Thoracic aorta (tissue), 2 donors: ENCODE data around the gene NINJ2. TPM values are rescaled to one million over a fixed set of nuclear protein-coding genes. Genes with fewer than 3 reads are reported as not detected.

Experiments used
- ATAC-seq: fragments of 150-250 bp; one replicate; pipeline ENCODE4 v1.8.0; 2017; ENCODE audit warnings: low read depth; ENCODE audit not compliant: insufficient number of reproducible peaks, low FRiP score
- DNase-seq: peaks from one replicate; pipeline ENCODE4 v3.0.0-alpha.2; 2020; ENCODE audit warnings: low spot score
- H3K27ac ChIP-seq, 2 donors: fragments of 200-600 bp; sonication (generic); 1 replicate in 1 of 2; 2 replicates in 1 of 2; pipeline ENCODE4 v1.5.1; 2016; ENCODE audit warnings: mild to moderate bottlenecking in 2 of 2, moderate library complexity in 2 of 2
- H3K27me3 ChIP-seq: fragments of 200-600 bp; sonication (generic); replicated peaks from 2 replicates; pipeline ENCODE4 v1.6.0; 2016; ENCODE audit warnings: mild to moderate bottlenecking; ENCODE audit not compliant: insufficient read depth
- H3K36me3 ChIP-seq: fragments of 200-600 bp; sonication (generic); one replicate; pipeline ENCODE4 v1.5.1; 2016
- H3K4me1 ChIP-seq, 2 donors: fragments of 200-600 bp; sonication (generic); 1 replicate in 1 of 2; 2 replicates in 1 of 2; pipeline versions ENCODE4 v1.5.1 to v1.6.0; 2016; ENCODE audit warnings: low read depth in 2 of 2, mild to moderate bottlenecking in 1 of 2; ENCODE audit not compliant: control insufficient read depth in 1 of 2
- H3K4me3 ChIP-seq: fragments of 200-600 bp; sonication (generic); 2 replicates; pipeline ENCODE4 v1.5.1; 2016; ENCODE audit warnings: mild to moderate bottlenecking
- H3K9me3 ChIP-seq: fragments of 200-600 bp; sonication (generic); 2 replicates; pipeline ENCODE4 v1.5.1; 2016
- CTCF ChIP-seq: fragments of 200-600 bp; sonication (generic); IDR thresholded peaks from one replicate; pipeline ENCODE4 v1.5.1; 2019; ENCODE audit warnings: antibody characterized with exemption
- total RNA-seq, 2 donors: library from RNA; depleted of rRNA; stranded (reverse); fragments of >200 nt; gene quantifications; one replicate each; pipeline versions ENCODE4 v1.1.0 to v1.2.3, GENCODE V29; 2016

Gene NINJ2
- total RNA-seq, 2 donors from 2014 or later = 2.4 to 5.3 TPM

DNA sequence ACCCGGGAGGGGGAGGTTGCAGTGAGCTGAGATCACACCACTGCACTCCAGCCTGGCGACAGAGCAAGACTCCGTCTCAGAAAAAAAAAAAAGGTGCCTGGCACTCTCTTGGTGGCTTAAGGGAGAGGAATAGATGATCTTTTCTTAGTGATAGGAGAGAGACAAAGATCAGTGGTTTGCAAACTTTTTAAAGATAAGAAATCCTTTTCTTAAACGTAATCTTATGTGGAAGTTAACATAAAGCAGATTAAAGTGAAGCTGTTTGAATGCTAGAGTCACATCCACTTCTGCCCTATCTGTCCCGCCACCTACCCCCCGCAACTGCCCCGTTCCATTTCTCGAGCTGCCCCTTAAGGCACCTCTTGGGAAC lies 6.3 kb upstream of the NINJ2 start:
- Histone ChIP-seq H3K27ac (no peak overlapping the region), H3K4me3 (no peak overlapping the region), H3K9me3 (no peaks in the 10 kb centered on the region), H3K36me3 (no peaks in the 10 kb centered on the region), H3K27me3 (no peaks in the 10 kb centered on the region), H3K4me1 (peaks cover 3 to 9% of the 10 kb centered on the region in 2 donors)
- no peak for TF ChIP-seq CTCF
- no peak for DNase-seq
- no peak for ATAC-seq

GRCh38 chr12:668090-668481 lies 4.8 kb upstream of the NINJ2 start:
- H3K4me3 ChIP-seq = no peak overlapping the region
- no peak for TF ChIP-seq CTCF
- no peak for ATAC-seq
- H3K4me1 ChIP-seq = peaks cover 3 to 15% of the 10 kb centered on the region in 2 donors
- DNase-seq = no peak
- no peaks in the 10 kb centered on the region for H3K27me3 ChIP-seq
- no peak overlapping the region for H3K27ac ChIP-seq
- no peaks in the 10 kb centered on the region for H3K9me3 ChIP-seq
- no peaks in the 10 kb centered on the region for H3K36me3 ChIP-seq

- no peak for TF ChIP-seq CTCF
- H3K36me3 ChIP-seq = no peaks in the 10 kb centered on the region
- H3K4me1 ChIP-seq = peaks cover 3 to 27% of the 10 kb centered on the region in 2 donors
- no peak for DNase-seq
- no peak overlapping the region for H3K27ac ChIP-seq
- no peaks in the 10 kb centered on the region for H3K27me3 ChIP-seq
- H3K9me3 ChIP-seq = no peaks in the 10 kb centered on the region
- no peak overlapping the region for H3K4me3 ChIP-seq
- no peak for ATAC-seq
Observed at GRCh38 chr12:666766-667308, 3.6 kb upstream of the NINJ2 start.

- Histone ChIP-seq H3K27ac (no peak overlapping the region), H3K36me3 (no peaks in the 10 kb centered on the region), H3K9me3 (no peaks in the 10 kb centered on the region), H3K4me3 (no peak overlapping the region), H3K4me1 (peaks cover 3 to 31% of the 10 kb centered on the region in 2 donors), H3K27me3 (no peaks in the 10 kb centered on the region)
- no peak for TF ChIP-seq CTCF
- DNase-seq = no peak
- no peak for ATAC-seq
Observed at GRCh38 chr12:666066-666465, 2.8 kb upstream of the NINJ2 start.

GRCh38 chr12:664779-665092 lies 1.5 kb upstream of the NINJ2 start:
- no peak overlapping the region for H3K27ac ChIP-seq
- peaks cover 3 to 31% of the 10 kb centered on the region in 2 donors for H3K4me1 ChIP-seq
- no peak for TF ChIP-seq CTCF
- H3K27me3 ChIP-seq = no peaks in the 10 kb centered on the region
- no peak for ATAC-seq
- H3K4me3 ChIP-seq = no peak overlapping the region
- no peaks in the 10 kb centered on the region for H3K9me3 ChIP-seq
- no peaks in the 10 kb centered on the region for H3K36me3 ChIP-seq
- DNase-seq = no peak
